Putamen (tissue), 1 donor: Measurements from ENCODE around the gene FNDC5.

Experiments
- DNase-seq: peaks from one replicate; pipeline ENCODE4 v3.0.0-alpha.2; 2016; ENCODE audit warnings: low spot score

The FNDC5 gene

GRCh38 chr1:32813941-32814739 is 56.6 kb downstream of the FNDC5 start:
- no peak for DNase-seq
